ENCODE data around the gene CCL1. TPM values are rescaled to one million over a fixed set of nuclear protein-coding genes. Genes with fewer than 3 reads are reported as not detected.
A peak's percentile ranks its signal among the peaks of the same experiment; 100 is the strongest.

The CCL1 gene
- total and polyA plus RNA-seq, 9 of the 15 experiments (the other 6 are each of a cell fraction or from before 2014, with no cell fraction given): 0.45 TPM; not detected in 8

GRCh38 chr17:34411646-34412421 lies 48.8 kb upstream of the CCL1 start:
- H3K4me2 ChIP-seq (ENCODE audit: insufficient read depth, low read length): 0 out of 2 replicates have a peak overlapping the region, but pooled peaks have one; percentile 39
- H3K36me3 ChIP-seq (ENCODE audit: control insufficient read depth, insufficient read depth, low read length): no peaks in the 10 kb centered on the region
- peak overlapping the region; percentile 66 for H2AFZ ChIP-seq (ENCODE audit: low read depth, low read length)
- 39% methylated on average over 3 of the region's 5 CpGs for WGBS (ENCODE audit: insufficient coverage, low coverage, missing lambda C conversion rate)
- H3K9me1 ChIP-seq (ENCODE audit: control insufficient read depth, insufficient read depth, low read length): no peaks in the 10 kb centered on the region
- CTCF ChIA-PET (ENCODE audit: low intra/inter-chr PET ratio): no interaction called here
- H3K9ac ChIP-seq (ENCODE audit: insufficient read depth in 1 of 2, low read depth in 2 of 2, low read length in 2 of 2): 0 out of 4 replicates have a peak overlapping the region, but pooled peaks of 1 of the 2 experiments have one; percentile 8
- no peaks in the 10 kb centered on the region for H4K20me1 ChIP-seq (replicated peaks; ENCODE audit: control insufficient read depth, insufficient read depth, low read length)
- DNase-seq (ENCODE audit: extremely low read depth in 1 of 4, low spot score in 3 of 4): no peak
- peak overlapping the region; percentile 84; the same call in 2 of the 3 replicates for H3K27ac ChIP-seq (ENCODE audit: extremely low read depth, low read depth, low read length)
- in situ Hi-C loops (cut with MboI) (no loop called here), intact Hi-C loops (cut with micrococcal nuclease) (loop anchor here (10.0 kb wide), 1 partner anchor 223 kb away; no protein-coding TSS in a partner anchor)
- BruUV-seq (replicated peaks): no TSS peak
- no peaks in the 10 kb centered on the region for H3K79me2 ChIP-seq (ENCODE audit: control insufficient read depth, insufficient read depth, low read length)
- H3K4me3 ChIP-seq: no peak overlapping the region
- peak; percentile 1; the same call in 1 of the 2 replicates for TF ChIP-seq RNF2 (IDR thresholded peaks at IDR 0.05)
- no peak for TF ChIP-seq ZNF511 (CRISPR knock-in tag; IDR thresholded peaks at IDR 0.05)
- TF ChIP-seq SNRNP70 (optimal IDR thresholded peaks at IDR 0.05; ENCODE audit: low read depth, low read length): no peak
- no peak for TF ChIP-seq ZBED1 (IDR thresholded peaks at IDR 0.05)
- TF ChIP-seq KDM1A (IDR thresholded peaks at IDR 0.05): peak in 1 of 2 experiments; percentile 49; a peak in 1 of 4 replicates
- peak in 1 of 2 experiments; percentile 51; a peak in 2 of 4 replicates for TF ChIP-seq RCOR1 (IDR thresholded peaks at IDR 0.05; ENCODE audit: borderline replicate concordance in 1 of 2, low read depth in 2 of 2, low read length in 2 of 2)
- H3K27me3 ChIP-seq (ENCODE audit: control insufficient read depth in 2 of 2, insufficient read depth in 2 of 2, low read length in 2 of 2): no peaks in the 10 kb centered on the region
- ATAC-seq: no peak
- no peak for FAIRE-seq
- peaks cover 13 to 43% of the 10 kb centered on the region in 2 experiments for H3K4me1 ChIP-seq (replicated peaks in 1 of 2; ENCODE audit: control insufficient read depth in 2 of 2, insufficient read depth in 2 of 2, low read length in 2 of 2)
- 0 out of 2 replicates have a peak, but pooled peaks cover 2% of the 10 kb centered on the region for H3K9me3 ChIP-seq (replicated peaks; ENCODE audit: control insufficient read depth, insufficient read depth, low read depth, low read length)
- POLR2A ChIA-PET: interaction anchor here (0.6 to 2.8 kb wide), 6 partner anchors 11 to 540 kb away, joined by 3 to 11 read pairs (median 3); no protein-coding TSS in a partner anchor

All from K562 (cell line).